ENCODE measurements around the gene SBNO2. TPM values are rescaled to one million over a fixed set of nuclear protein-coding genes. Genes with fewer than 3 reads are reported as not detected.

The SBNO2 gene
- total and polyA plus RNA-seq, 2 donors (not counting 3 experiments of a cell fraction or from before 2014, with no cell fraction given): 31.4 to 65.7 TPM

DNA sequence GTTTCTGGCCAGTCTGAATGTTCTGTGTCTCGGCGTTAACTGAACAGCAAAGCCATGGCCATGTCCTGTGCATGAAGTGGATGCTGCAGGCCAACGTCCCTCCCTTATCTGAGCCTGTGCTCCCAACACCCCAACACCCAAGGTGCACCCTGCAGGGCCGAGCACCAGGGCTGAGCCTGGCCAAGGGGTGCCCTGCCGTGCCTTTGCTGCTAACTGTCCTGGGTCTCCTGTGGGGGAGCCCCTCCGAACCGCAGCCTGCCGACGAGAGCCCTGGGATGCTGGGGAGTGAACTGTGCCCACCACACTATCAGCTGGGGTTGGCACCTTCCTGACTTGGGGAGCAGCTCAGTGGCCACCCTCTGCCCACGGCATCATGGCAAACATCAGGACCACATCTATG lies 52.7 kb downstream of the SBNO2 start:
- no peaks in the 10 kb centered on the region for H3K9me1 ChIP-seq (replicated peaks; ENCODE audit: control insufficient read depth, extremely low read depth, insufficient read depth, low read length)
- H3K4me3 ChIP-seq (replicated peaks in 1 of 3; ENCODE audit: insufficient read depth in 1 of 3, low read depth in 1 of 3, low read length in 3 of 3): no peak overlapping the region
- H3K9ac ChIP-seq (replicated peaks; ENCODE audit: extremely low read depth, insufficient read depth, low read length): no peak overlapping the region
- no peaks in the 10 kb centered on the region for H3K27me3 ChIP-seq (ENCODE audit: control insufficient read depth in 2 of 2, insufficient read depth in 2 of 2, low read length in 2 of 2)
- H3K9me3 ChIP-seq (replicated peaks; ENCODE audit: control insufficient read depth, insufficient read depth, low read length): no peaks in the 10 kb centered on the region
- DNase-seq (ENCODE audit: low read depth, low spot score) (no peak), FAIRE-seq (no peak)
- dilution Hi-C loops (cut with MboI; ENCODE audit: extremely low pct_ligation_motif_present, low sequenced_read_pairs) (no loop called here), intact Hi-C loops (cut with micrococcal nuclease) (no loop called here)
- no TSS peak for BruUV-seq (replicated peaks)
- peaks cover 9% of the 10 kb centered on the region for H3K4me1 ChIP-seq (ENCODE audit: control insufficient read depth, extremely low read depth, insufficient read depth, low read length)
- H3K36me3 ChIP-seq (ENCODE audit: control insufficient read depth in 2 of 2, extremely low read depth in 1 of 2, insufficient read depth in 2 of 2, low read length in 2 of 2): peaks cover 23 to 65% of the 10 kb centered on the region in 2 experiments
- H3K27ac ChIP-seq (ENCODE audit: insufficient read depth, low read depth, low read length): no peak overlapping the region
- no peaks in the 10 kb centered on the region for H4K20me1 ChIP-seq (replicated peaks; ENCODE audit: control insufficient read depth, extremely low read depth, insufficient read depth, low read length)
- TF ChIP-seq GATA2 (IDR thresholded peaks at IDR 0.05; ENCODE audit: insufficient read depth, insufficient read length, low read depth, low read length): no peak
- TF ChIP-seq MYC (IDR thresholded peaks at IDR 0.05; ENCODE audit: low read depth, low read length): no peak
- no peak overlapping the region for H3K4me2 ChIP-seq (ENCODE audit: insufficient read depth, low read length)
- CTCF ChIA-PET: no interaction called here
- peaks cover 16% of the 10 kb centered on the region for H3K79me2 ChIP-seq (ENCODE audit: control insufficient read depth, insufficient read depth, low read length)
- POLR2A ChIA-PET: no interaction called here
- no peak overlapping the region for H2AFZ ChIP-seq (ENCODE audit: low read depth, low read length)

DNA sequence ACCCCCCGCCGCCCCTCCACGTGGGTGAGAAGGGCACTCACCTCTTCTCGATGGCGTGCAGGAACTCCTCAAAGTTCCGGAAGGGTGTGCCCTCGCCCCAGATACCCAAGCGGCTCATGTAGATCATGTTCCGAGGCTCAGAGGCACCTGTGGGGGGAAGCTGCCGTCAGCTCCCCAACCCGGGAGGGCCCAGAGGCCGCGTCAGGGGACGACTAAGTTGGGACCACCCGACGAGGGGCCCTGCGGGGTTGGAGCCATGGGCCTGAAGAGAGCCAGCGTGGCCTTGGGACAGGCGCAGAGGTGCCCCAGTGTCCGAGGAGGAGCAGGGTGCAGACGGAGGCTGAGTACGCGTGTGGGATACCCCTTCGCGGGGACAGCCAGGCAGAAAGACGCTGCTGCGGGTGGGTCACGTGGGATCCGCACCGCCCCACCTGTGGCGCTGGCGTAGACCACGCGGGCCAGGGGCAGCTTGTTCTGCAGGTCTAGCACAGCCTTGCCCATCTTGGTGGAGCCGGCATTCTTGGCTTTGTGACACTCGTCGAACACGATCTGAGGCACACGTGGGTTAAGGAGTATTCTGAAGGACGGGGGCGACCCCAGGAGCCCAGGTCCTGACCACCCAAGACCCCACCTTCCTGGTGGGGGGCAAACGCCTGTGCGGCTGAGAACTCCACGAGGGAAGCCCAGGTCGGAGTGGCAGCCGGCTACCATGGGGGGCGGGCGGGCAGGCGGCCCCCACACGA lies 54.4 kb downstream of the SBNO2 start:
- FAIRE-seq (no peak), DNase-seq (ENCODE audit: low read depth, low spot score) (no peak)
- dilution Hi-C loops (cut with MboI; ENCODE audit: extremely low pct_ligation_motif_present, low sequenced_read_pairs) (no loop called here), intact Hi-C loops (cut with micrococcal nuclease) (no loop called here)
- H3K4me3 ChIP-seq (replicated peaks in 1 of 3; ENCODE audit: insufficient read depth in 1 of 3, low read depth in 1 of 3, low read length in 3 of 3): no peak overlapping the region
- no peak overlapping the region for H3K4me2 ChIP-seq (ENCODE audit: insufficient read depth, low read length)
- ChIA-PET POLR2A (no interaction called here), CTCF (no interaction called here)
- H4K20me1 ChIP-seq (replicated peaks; ENCODE audit: control insufficient read depth, extremely low read depth, insufficient read depth, low read length): no peaks in the 10 kb centered on the region
- no peaks in the 10 kb centered on the region for H3K4me1 ChIP-seq (ENCODE audit: control insufficient read depth, extremely low read depth, insufficient read depth, low read length)
- no peaks in the 10 kb centered on the region for H3K9me1 ChIP-seq (replicated peaks; ENCODE audit: control insufficient read depth, extremely low read depth, insufficient read depth, low read length)
- no peak overlapping the region for H3K27ac ChIP-seq (ENCODE audit: insufficient read depth, low read depth, low read length)
- no peak for TF ChIP-seq FOS (IDR thresholded peaks at IDR 0.05; ENCODE audit: borderline replicate concordance, insufficient read depth, low read length)
- TF ChIP-seq EZH2 (IDR thresholded peaks at IDR 0.05; ENCODE audit: borderline replicate concordance, low read depth, low read length, severe bottlenecking): no peak
- no peak for TF ChIP-seq POLR2A (IDR thresholded peaks at IDR 0.05; ENCODE audit: low read depth, low read length)
- TF ChIP-seq MYC (IDR thresholded peaks at IDR 0.05; ENCODE audit: low read depth, low read length): no peak
- TF ChIP-seq POLR2AphosphoS5 (IDR thresholded peaks at IDR 0.05; ENCODE audit: insufficient read depth, low read depth, low read length): no peak
- no peak for TF ChIP-seq JUN (IDR thresholded peaks at IDR 0.05; ENCODE audit: borderline replicate concordance, insufficient read depth, insufficient read length, low read depth)
- TF ChIP-seq, protein P1, sequence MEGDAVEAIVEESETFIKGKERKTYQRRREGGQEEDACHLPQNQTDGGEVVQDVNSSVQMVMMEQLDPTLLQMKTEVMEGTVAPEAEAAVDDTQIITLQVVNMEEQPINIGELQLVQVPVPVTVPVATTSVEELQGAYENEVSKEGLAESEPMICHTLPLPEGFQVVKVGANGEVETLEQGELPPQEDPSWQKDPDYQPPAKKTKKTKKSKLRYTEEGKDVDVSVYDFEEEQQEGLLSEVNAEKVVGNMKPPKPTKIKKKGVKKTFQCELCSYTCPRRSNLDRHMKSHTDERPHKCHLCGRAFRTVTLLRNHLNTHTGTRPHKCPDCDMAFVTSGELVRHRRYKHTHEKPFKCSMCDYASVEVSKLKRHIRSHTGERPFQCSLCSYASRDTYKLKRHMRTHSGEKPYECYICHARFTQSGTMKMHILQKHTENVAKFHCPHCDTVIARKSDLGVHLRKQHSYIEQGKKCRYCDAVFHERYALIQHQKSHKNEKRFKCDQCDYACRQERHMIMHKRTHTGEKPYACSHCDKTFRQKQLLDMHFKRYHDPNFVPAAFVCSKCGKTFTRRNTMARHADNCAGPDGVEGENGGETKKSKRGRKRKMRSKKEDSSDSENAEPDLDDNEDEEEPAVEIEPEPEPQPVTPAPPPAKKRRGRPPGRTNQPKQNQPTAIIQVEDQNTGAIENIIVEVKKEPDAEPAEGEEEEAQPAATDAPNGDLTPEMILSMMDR (IDR thresholded peaks at IDR 0.05; ENCODE audit: extremely low read depth in 1 of 2, insufficient read depth in 1 of 2, low read depth in 1 of 2, low read length in 2 of 2): no peak
- no peak for TF ChIP-seq GATA2 (IDR thresholded peaks at IDR 0.05; ENCODE audit: insufficient read depth, insufficient read length, low read depth, low read length)
- TF ChIP-seq, protein P2, sequence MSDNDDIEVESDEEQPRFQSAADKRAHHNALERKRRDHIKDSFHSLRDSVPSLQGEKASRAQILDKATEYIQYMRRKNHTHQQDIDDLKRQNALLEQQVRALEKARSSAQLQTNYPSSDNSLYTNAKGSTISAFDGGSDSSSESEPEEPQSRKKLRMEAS (IDR thresholded peaks at IDR 0.05; ENCODE audit: insufficient read depth, insufficient read length): no peak
- H3K9me3 ChIP-seq (replicated peaks; ENCODE audit: control insufficient read depth, insufficient read depth, low read length): no peaks in the 10 kb centered on the region
- BruUV-seq (replicated peaks): no TSS peak
- H3K9ac ChIP-seq (replicated peaks; ENCODE audit: extremely low read depth, insufficient read depth, low read length): no peak overlapping the region
- H2AFZ ChIP-seq (ENCODE audit: low read depth, low read length): no peak overlapping the region
- no peaks in the 10 kb centered on the region for H3K27me3 ChIP-seq (ENCODE audit: control insufficient read depth in 2 of 2, insufficient read depth in 2 of 2, low read length in 2 of 2)
- H3K79me2 ChIP-seq (ENCODE audit: control insufficient read depth, insufficient read depth, low read length): peaks cover 6% of the 10 kb centered on the region
- H3K36me3 ChIP-seq (ENCODE audit: control insufficient read depth in 2 of 2, extremely low read depth in 1 of 2, insufficient read depth in 2 of 2, low read length in 2 of 2): peaks cover 21 to 69% of the 10 kb centered on the region in 2 experiments

Measured in endothelial cell of umbilical vein (primary cell).